Ishikawa (cell line): ENCODE measurements around the gene RFT1.

Experiments
- CEBPB ChIP-seq: IDR thresholded peaks from 2 replicates; pipeline ENCODE4 v1.6.1; 2012
- CREB1 ChIP-seq: IDR thresholded peaks from 2 replicates; pipeline ENCODE4 v1.6.1; 2012; ENCODE audit warnings: low read depth
- EGR1 ChIP-seq: IDR thresholded peaks from 2 replicates; pipeline ENCODE4 v1.6.1; 2012
- EP300 ChIP-seq: IDR thresholded peaks from 2 replicates; pipeline ENCODE4 v1.6.1; 2012; ENCODE audit warnings: borderline replicate concordance
- FOXM1 ChIP-seq: IDR thresholded peaks from 2 replicates; pipeline ENCODE4 v1.6.1; 2012; ENCODE audit warnings: low read depth, borderline replicate concordance
- NFIC ChIP-seq: IDR thresholded peaks from 2 replicates; pipeline ENCODE4 v1.6.1; 2012
- RAD21 ChIP-seq: IDR thresholded peaks from 2 replicates; pipeline ENCODE4 v1.6.1; 2012; ENCODE audit warnings: low read depth
- TAF1 ChIP-seq: IDR thresholded peaks from 2 replicates; pipeline ENCODE4 v1.6.1; 2012; ENCODE audit warnings: low read depth, mild to moderate bottlenecking
- TCF12 ChIP-seq: IDR thresholded peaks from 2 replicates; pipeline ENCODE4 v1.6.1; 2012; ENCODE audit warnings: low read depth
- TEAD4 ChIP-seq: IDR thresholded peaks from 2 replicates; pipeline ENCODE4 v1.6.1; 2012
- YY1 ChIP-seq: IDR thresholded peaks from 2 replicates; pipeline ENCODE4 v1.6.1; 2012; ENCODE audit warnings: low read depth
- ZBTB7A ChIP-seq: IDR thresholded peaks from 2 replicates; pipeline ENCODE4 v1.6.1; 2012; ENCODE audit warnings: low read depth
- TF ChIP-seq, protein P1 (sequence below): IDR thresholded peaks from 2 replicates; pipeline ENCODE4 v1.6.1; 2012
- TF ChIP-seq, protein P2 (sequence below): IDR thresholded peaks from 2 replicates; pipeline ENCODE4 v1.6.1; 2012; ENCODE audit warnings: low read depth, mild to moderate bottlenecking
- TF ChIP-seq, protein P3 (sequence below): IDR thresholded peaks from 2 replicates; pipeline ENCODE4 v1.6.1; 2012

RFT1 gene

DNA sequence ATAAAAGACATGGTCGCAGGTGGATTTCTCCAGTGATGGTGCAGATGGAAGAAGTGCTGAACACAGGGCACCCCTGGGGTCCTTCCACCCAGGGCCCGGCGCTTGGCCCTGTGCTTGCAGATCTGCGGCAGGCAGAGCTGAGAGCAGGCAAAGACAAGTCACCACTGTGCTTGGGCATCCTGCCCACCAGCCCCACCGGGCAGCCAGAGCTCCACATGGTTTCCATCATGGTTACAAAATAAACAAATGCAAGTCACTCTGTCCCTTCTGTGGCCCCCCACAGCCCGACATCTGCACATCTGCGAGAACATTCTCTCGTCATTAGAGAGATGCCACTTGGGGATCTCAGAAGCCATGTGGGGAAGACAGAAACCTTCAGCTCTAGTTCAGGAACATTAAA, 46.7 kb downstream of the RFT1 start:
- TF ChIP-seq NFIC = no peak
- no peak for TF ChIP-seq EGR1
- TF ChIP-seq CEBPB = no peak
- no peak for TF ChIP-seq FOXM1
- TF ChIP-seq, protein P1, sequence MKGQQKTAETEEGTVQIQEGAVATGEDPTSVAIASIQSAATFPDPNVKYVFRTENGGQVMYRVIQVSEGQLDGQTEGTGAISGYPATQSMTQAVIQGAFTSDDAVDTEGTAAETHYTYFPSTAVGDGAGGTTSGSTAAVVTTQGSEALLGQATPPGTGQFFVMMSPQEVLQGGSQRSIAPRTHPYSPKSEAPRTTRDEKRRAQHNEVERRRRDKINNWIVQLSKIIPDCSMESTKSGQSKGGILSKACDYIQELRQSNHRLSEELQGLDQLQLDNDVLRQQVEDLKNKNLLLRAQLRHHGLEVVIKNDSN = no peak
- no peak for TF ChIP-seq YY1
- TF ChIP-seq, protein P2, sequence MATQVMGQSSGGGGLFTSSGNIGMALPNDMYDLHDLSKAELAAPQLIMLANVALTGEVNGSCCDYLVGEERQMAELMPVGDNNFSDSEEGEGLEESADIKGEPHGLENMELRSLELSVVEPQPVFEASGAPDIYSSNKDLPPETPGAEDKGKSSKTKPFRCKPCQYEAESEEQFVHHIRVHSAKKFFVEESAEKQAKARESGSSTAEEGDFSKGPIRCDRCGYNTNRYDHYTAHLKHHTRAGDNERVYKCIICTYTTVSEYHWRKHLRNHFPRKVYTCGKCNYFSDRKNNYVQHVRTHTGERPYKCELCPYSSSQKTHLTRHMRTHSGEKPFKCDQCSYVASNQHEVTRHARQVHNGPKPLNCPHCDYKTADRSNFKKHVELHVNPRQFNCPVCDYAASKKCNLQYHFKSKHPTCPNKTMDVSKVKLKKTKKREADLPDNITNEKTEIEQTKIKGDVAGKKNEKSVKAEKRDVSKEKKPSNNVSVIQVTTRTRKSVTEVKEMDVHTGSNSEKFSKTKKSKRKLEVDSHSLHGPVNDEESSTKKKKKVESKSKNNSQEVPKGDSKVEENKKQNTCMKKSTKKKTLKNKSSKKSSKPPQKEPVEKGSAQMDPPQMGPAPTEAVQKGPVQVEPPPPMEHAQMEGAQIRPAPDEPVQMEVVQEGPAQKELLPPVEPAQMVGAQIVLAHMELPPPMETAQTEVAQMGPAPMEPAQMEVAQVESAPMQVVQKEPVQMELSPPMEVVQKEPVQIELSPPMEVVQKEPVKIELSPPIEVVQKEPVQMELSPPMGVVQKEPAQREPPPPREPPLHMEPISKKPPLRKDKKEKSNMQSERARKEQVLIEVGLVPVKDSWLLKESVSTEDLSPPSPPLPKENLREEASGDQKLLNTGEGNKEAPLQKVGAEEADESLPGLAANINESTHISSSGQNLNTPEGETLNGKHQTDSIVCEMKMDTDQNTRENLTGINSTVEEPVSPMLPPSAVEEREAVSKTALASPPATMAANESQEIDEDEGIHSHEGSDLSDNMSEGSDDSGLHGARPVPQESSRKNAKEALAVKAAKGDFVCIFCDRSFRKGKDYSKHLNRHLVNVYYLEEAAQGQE = no peak
- no peak for TF ChIP-seq TAF1
- TF ChIP-seq, protein P3, sequence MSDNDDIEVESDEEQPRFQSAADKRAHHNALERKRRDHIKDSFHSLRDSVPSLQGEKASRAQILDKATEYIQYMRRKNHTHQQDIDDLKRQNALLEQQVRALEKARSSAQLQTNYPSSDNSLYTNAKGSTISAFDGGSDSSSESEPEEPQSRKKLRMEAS = no peak
- no peak for TF ChIP-seq CREB1
- TF ChIP-seq RAD21 = no peak
- TF ChIP-seq ZBTB7A = no peak
- TF ChIP-seq TEAD4 = no peak
- TF ChIP-seq EP300 = no peak
- TF ChIP-seq TCF12 = no peak

DNA sequence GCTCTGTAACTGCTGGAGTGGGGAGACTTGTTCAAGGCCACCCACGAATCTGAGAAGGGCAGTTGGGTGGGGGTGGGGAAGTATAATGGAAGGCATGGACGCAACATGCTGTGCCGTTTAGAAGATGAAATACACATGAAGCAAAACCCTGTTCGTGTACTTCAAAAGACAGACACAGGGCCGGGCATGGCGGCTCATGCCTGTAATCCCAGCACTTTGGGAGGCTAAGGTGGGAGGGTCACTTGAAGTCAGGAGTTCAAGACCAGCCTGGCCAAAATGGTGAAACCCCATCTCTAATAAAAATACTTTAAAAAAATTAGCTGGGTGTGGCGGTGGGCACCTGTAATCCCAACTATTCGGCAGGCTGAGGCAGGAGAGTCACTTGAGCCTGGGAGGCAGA, 47.5 kb downstream of the RFT1 start:
- TF ChIP-seq RAD21 = no peak
- TF ChIP-seq, protein P1 = no peak

DNA sequence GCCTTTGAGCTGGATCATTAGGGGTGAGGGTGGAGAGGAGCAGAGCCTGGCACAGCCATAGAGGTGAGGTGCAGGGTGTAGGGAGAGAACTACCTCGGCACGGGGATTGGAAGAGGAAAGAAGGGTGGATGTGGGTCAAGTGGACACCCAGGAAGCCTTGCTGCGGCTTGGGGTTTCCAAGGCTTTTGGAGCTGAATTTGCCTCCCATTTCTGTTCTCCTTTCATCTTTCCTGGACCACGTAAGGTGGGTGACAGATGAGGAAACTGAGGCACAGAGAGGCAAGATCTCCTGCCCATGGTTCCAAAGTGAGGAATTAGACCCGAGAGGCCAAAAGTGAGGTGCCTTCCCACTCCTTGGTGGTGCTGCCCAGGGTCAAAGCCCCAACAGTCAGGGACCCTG, 48.9 kb downstream of the RFT1 start:
- TF ChIP-seq TCF12 (no peak), EGR1 (no peak), RAD21 (no peak)
- TF ChIP-seq, protein P3 = no peak
- TF ChIP-seq, protein P2 = no peak

DNA sequence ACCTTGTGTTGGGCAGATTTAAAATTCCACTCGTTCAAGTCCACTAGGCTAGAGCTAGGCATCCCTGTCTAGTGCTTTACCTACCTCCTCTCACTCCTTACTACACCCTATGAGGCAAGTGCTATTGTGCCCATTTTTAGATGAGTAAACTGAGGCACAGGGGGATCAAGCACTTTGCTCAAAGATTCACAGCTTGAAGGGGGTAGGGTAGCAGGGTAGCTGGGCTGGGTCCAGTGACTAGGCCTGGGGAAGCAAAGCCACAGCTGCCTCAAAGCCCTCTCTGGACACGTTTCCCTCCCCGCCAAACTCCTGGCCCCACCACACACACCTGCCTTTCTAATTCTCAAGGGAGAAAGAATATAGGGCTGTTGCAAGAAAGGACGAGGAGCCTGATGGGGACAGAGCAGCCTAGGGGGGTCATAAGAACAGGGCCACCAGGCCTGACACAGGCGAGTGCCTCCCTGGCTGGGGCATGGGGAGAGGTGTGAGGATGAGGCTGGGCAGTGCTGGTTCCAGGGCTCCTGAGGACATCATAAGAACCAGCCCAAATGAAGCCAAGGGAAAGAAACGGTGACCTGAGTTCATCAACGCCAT, 49.5 kb downstream of the RFT1 start:
- TF ChIP-seq RAD21 (no peak), CREB1 (no peak), ZBTB7A (no peak), FOXM1 (no peak), CEBPB (no peak), NFIC (no peak), TEAD4 (no peak), EGR1 (no peak), TAF1 (no peak)
- TF ChIP-seq, protein P2 = no peak
- TF ChIP-seq, protein P3 = no peak

DNA sequence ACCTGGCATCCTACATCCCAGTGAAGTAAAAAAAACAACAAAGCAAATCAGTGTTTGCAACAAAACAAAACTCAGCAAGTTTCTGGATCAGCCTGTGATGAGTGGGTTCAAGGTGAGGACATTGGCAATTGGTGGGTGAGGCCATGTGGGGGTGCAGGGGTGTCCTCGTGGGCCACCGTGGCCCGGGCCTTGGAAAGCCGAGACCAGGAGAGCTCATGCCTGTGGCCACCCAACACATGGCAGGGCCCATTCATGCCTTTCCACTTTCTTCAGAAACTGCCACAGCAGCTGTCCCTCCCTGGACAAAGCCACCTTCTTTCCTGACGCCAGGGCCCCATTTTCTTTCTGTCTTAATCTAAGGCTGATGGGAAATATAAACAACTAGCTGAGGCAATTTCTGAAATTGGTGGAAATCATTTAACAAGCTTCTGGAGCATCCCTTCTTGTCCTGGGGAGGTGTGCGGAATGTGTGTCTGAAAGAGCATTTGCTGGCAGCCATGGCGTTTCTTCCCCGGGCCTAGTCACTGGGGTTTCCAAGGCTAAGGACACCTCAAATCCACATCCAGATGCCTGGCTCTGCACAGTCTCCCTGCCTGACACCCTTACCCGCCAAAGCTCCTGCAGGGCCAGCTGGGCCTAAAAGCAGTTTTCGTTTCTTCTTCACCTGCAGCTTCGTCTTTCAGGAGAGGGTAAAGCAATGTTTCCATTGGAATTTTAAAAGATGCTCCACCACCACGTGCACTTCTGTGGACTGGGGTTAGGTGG, 50.3 kb downstream of the RFT1 start:
- TF ChIP-seq TAF1 (no peak), FOXM1 (no peak), ZBTB7A (no peak), CREB1 (no peak), RAD21 (no peak), CEBPB (no peak), TCF12 (no peak), YY1 (no peak), TEAD4 (no peak), EP300 (no peak), EGR1 (no peak), NFIC (no peak)
- TF ChIP-seq, protein P3 = no peak
- TF ChIP-seq, protein P1 = no peak
- TF ChIP-seq, protein P2 = no peak
